ENCODE measurements around the gene REXO4. TPM values are rescaled to one million over a fixed set of nuclear protein-coding genes. Genes with fewer than 3 reads are reported as not detected.

Gene REXO4
- total RNA-seq, 3 donors from 2014 or later: 18.7 to 26.0 (median 20.1) TPM

- Histone ChIP-seq H3K4me3 (no peak overlapping the region), H3K36me3 (ENCODE audit: low read depth) (no peaks in the 10 kb centered on the region), H3K9me3 (no peaks in the 10 kb centered on the region), H3K4me1 (ENCODE audit: low read depth) (peaks cover 4% of the 10 kb centered on the region)
- intact Hi-C loops (cut with DNase I, micrococcal nuclease): no loop called here
- TF ChIP-seq CTCF (IDR thresholded peaks at IDR 0.05): peak; percentile 12
- ATAC-seq (peak; percentile 60), DNase-seq (peak in 2 of 3 donors; percentile 53 to 72)
Measured at GRCh38 chr9:133429641-133430161, 11.9 kb upstream of the REXO4 start.

- DNase-seq: no peak
- intact Hi-C loops (cut with DNase I, micrococcal nuclease): no loop called here
- Histone ChIP-seq H3K4me3 (no peak overlapping the region), H3K36me3 (ENCODE audit: low read depth) (no peaks in the 10 kb centered on the region), H3K9me3 (no peaks in the 10 kb centered on the region), H3K4me1 (ENCODE audit: low read depth) (peaks cover 4% of the 10 kb centered on the region)
- no peak for TF ChIP-seq CTCF (IDR thresholded peaks at IDR 0.05)
- no peak for ATAC-seq
Measured at GRCh38 chr9:133429214-133429613, 11.4 kb upstream of the REXO4 start.

- DNase-seq (peak in 2 of 3 donors; percentile 45 to 56), ATAC-seq (peak; percentile 74)
- Histone ChIP-seq H3K36me3 (ENCODE audit: low read depth) (no peaks in the 10 kb centered on the region), H3K9me3 (no peaks in the 10 kb centered on the region), H3K4me3 (no peak overlapping the region), H3K4me1 (ENCODE audit: low read depth) (peaks cover 4% of the 10 kb centered on the region)
- intact Hi-C loops (cut with DNase I, micrococcal nuclease): no loop called here
- TF ChIP-seq CTCF (IDR thresholded peaks at IDR 0.05): no peak
Measured at GRCh38 chr9:133428617-133429101, 10.8 kb upstream of the REXO4 start.

- Histone ChIP-seq H3K4me3 (no peak overlapping the region), H3K9me3 (no peaks in the 10 kb centered on the region), H3K4me1 (ENCODE audit: low read depth) (peaks cover 4% of the 10 kb centered on the region), H3K36me3 (ENCODE audit: low read depth) (no peaks in the 10 kb centered on the region)
- intact Hi-C loops (cut with DNase I, micrococcal nuclease): no loop called here
- DNase-seq (no peak), ATAC-seq (no peak)
- no peak for TF ChIP-seq CTCF (IDR thresholded peaks at IDR 0.05)
Measured at GRCh38 chr9:133427658-133428348, 10.0 kb upstream of the REXO4 start.

GRCh38 chr9:133426011-133426410 is 8.2 kb upstream of the REXO4 start:
- DNase-seq (peak in 2 of 3 donors; percentile 54 to 57), ATAC-seq (peak; percentile 54)

More at GRCh38 chr9:133426011-133426410, 8.2 kb upstream of the REXO4 start:
- H3K4me3 ChIP-seq: no peak overlapping the region
- no peak for TF ChIP-seq CTCF (IDR thresholded peaks at IDR 0.05)
- H3K4me1 ChIP-seq (ENCODE audit: low read depth): peaks cover 4% of the 10 kb centered on the region
- H3K9me3 ChIP-seq: no peaks in the 10 kb centered on the region
- intact Hi-C loops (cut with DNase I, micrococcal nuclease): no loop called here
- no peaks in the 10 kb centered on the region for H3K36me3 ChIP-seq (ENCODE audit: low read depth)

All from mucosa of descending colon (tissue), 3 donors.